DMS79 (cell line): Measurements from ENCODE around the gene UBB.
A peak's percentile ranks its signal among the peaks of the same experiment; 100 is the strongest.

Experiments used
- DNase-seq: peaks from one replicate; lab custom pipeline; 2025; lab: John Stamatoyannopoulos, UW

Gene UBB

DNA sequence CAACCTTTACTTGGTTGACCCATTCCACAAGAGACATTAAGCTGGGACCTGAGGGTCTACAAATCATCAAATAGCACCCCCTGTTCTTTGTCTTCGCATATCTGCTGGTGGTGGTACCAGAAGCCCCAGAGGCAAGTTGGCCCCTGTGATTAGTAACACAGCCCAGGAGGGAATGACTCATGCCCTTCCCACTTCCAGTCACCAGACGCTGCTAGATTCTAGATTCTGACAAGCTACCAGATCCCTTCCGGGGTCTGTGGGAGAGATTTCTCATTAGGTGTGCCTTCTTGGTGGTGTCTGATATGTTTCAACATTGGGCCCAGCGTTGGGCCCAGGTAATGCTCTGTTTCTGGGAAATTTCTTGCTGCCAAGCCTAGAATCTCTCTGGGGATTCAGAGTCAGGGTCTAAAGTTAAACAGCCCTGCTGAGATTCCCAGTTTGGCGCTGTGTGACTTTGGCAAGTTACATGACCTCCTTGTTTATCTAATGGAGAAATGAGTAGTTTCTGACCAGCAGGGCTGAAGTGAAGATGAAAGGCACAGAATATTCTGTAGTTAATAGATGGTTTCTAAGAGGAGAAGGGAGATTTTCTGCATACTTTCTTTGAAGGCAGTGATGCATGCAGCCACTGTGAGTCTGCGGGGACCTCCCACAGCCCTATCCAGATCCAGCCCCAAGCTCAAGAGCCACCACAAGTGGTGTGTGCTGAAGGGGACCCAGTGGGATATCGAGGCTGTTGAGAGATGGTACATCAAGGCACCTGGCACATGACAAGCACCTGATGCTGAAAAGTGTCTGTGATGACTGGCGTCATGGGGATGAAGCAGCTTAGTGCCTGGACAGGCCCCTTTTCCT lies 38.4 kb downstream of the UBB start:
- DNase-seq: peak; percentile 70

DNA sequence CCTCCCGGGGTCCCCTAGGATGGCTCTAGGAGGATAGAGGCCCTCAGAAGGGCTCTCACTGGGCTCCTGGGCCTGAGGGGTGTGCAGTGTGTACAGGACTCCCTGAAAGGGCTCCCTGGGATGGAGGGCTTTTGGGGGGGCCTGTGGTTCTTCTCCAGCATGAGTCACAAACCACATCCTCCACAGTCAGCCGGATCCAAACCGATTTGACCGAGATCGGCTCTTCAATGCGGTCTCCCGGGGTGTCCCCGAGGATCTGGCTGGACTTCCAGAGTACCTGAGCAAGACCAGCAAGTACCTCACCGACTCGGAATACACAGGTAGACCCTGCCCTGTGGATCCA lies 39.0 kb downstream of the UBB start:
- DNase-seq: peak; percentile 67

DNA sequence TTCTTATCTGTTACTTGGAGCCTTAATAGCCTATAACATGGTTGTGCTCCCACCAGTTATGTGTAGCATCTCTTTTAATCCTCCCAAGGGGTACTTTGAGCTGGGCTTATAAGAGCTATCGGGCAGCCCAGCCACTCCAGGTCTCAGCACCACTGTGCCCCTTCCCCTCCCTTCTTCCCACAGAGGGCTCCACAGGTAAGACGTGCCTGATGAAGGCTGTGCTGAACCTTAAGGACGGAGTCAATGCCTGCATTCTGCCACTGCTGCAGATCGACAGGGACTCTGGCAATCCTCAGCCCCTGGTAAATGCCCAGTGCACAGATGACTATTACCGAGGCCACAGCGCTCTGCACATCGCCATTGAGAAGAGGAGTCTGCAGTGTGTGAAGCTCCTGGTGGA lies 41.5 kb downstream of the UBB start:
- DNase-seq: no peak

DNA sequence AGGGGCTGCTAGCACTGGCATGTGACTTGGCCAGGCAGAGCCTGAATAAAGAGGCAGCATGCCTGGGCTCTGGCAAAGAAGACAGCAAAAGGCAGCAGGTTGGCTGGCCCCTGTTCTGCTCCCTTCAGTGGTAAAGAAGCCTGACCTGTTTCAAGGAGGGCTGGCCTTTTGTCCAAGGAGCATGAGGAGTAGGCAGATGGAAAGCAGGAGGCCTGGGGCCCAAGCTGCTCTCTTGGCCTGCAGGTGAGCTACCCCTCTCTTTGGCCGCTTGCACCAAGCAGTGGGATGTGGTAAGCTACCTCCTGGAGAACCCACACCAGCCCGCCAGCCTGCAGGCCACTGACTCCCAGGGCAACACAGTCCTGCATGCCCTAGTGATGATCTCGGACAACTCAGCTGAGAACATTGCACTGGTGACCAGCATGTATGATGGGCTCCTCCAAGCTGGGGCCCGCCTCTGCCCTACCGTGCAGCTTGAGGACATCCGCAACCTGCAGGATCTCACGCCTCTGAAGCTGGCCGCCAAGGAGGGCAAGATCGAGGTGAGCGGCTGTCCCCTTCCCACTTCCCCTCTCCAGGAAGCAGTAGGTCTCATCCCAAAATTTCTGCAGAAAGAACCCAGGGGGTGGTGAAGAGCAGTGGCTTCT lies 42.5 kb downstream of the UBB start:
- DNase-seq: no peak

DNA sequence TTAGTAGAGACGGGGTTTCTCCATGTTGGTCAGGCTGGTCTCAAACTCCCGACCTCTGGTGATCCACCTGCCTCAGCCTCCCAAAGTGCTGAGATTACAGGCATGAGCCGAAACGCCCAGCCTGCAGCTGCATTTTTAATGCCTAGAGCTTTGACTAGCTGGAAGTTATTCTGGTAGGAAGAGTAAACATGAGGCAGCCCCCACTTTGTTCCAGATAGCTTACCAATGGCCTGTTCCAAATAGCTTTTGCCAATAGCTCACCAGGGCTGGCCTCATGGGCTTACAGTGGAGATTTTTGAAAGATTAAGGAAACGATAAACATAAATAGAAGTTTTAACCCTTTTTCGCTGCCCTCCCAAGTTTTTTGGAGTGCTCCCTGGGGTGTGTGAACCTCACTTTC lies 44.3 kb downstream of the UBB start:
- no peak for DNase-seq

DNA sequence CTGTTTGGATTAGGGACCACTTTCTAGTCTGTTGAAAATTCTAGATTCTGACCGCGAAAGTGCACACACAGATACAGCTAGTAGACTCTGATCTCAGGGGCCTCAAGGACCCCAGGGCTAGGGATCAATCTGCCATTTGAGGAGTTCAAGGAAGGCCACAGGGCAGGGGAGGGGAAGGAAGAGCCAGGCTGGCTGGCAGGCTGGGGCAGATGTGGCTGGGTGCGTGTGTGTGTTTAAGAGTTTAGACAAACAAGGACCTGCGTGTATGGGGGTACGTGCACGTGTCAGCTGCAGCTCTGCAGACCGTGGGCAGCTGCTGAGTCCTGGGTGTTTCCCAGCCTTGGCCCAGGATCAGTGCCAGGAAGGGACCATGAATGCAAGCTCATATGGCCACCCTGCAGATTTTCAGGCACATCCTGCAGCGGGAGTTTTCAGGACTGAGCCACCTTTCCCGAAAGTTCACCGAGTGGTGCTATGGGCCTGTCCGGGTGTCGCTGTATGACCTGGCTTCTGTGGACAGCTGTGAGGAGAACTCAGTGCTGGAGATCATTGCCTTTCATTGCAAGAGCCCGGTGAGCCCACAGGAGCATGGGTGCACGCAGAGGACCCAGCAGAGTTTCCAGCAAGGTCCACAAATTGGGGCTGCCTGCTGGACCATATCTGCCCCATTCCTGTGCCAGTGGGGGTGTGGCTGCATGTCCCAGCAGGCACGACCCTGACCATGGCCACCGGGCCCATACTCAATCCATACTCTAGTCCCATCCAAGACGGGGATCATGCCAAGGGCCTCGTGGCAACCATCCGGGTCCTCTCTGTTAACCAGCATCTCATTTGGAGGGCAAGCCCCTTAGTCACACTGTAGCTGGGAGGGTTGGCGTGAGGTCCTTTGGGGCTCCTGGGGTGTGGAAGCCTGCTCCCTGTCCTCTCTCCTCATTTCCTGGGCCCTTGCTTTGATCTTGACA lies 45.1 kb downstream of the UBB start:
- DNase-seq: no peak

DNA sequence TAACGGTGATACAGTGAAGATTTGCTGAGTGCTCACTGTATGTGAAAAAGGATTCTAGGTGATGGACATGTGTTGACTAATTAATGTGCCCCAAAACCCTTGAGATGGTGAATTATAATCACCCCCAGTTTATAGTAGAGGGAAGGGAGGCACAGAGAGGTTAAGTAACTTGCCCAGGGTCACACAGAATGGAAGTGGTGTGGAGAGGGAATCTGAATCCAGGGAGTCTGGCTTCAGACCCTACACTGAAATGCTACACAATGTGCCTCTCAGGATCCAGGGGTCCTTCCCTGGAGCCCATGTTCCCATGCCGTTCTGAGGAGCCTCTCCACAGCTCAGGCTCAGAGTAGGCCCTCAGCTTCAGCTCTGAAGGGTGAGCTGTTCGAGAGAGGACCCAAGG lies 46.1 kb downstream of the UBB start:
- no peak for DNase-seq

DNA sequence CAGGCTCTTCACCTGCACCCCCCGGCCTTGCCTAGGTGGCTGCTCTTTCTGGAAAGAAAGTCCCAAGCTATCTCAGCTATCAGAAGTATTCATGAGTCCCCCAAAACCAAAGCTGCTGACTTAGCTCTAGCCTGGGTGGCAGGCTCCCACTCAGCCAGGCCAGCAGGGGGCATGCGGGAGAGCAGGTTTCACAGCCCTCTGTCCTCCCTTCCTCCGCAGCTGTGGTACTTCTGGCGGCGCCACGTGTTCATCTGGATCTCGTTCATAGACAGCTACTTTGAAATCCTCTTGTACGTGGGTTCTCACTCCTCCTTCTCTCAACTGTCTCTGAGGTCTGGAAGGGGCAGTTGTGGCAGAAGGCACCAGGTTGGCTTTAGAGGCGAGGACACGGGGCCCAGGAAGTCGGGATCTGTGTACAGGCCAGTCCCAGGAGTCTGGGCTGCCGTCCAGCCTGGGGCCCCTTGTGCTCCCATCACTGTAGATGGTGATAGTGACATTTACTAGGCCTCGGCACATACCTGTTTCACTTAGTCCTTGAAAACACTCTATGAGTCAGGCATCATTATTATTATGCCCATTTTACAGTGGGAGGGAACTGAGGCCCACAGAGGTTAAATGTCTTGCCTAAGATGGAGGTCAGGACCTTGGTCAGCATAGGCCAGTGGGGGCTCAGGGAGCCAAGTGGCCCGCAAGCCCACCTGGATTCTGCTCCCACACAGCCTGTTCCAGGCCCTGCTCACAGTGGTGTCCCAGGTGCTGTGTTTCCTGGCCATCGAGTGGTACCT lies 47.4 kb downstream of the UBB start:
- DNase-seq: no peak

DNA sequence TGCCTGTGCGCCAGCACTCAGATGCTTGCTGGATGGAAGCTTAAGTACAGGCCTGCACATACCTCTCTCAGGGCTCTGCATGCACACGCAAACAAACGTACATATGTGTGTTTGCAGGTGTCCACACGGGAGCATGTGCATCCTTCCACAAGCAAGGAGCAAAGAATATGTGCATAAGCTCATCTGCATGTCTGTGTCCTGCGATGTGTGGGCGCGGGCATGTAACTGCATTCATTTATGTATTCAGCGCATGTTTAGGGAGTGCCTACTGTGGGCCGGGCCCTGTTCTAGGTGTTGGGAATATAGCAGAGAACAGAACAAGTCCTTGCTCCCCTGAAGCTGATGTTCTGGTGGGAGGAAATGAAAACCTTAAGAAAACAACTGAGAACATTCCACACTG lies 48.2 kb downstream of the UBB start:
- no peak for DNase-seq

DNA sequence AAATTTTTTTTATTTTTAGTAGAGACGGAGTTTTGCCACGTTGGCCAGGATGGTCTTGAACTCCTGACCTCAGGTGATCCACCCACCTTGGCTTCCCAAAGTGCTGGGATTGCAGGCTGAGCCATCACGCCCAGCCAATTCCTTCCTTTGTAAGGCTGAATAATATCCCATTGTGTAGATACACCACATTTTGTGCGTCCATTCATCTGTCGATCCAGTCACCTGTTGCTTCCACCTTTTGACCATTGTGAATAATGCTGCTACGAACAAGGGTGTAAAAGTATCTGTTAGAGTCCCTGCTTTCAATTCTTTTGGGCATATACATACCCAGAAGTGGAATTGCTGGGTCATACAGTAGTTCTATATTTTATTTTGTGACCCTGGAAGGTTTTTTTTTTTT lies 49.8 kb downstream of the UBB start:
- no peak for DNase-seq

DNA sequence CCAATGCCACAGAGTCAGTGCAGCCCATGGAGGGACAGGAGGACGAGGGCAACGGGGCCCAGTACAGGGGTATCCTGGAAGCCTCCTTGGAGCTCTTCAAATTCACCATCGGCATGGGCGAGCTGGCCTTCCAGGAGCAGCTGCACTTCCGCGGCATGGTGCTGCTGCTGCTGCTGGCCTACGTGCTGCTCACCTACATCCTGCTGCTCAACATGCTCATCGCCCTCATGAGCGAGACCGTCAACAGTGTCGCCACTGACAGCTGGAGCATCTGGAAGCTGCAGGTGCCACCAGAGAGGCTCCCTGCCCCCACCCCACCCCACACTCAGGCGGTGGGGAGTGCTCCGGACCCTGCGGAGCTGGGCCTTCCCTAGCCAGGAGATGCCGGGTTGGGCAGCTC lies 51.1 kb downstream of the UBB start:
- no peak for DNase-seq
